ENCODE results near the gene TP63.

TP63 gene

GRCh38 chr3:189680723-189681122 lies 49.5 kb downstream of the TP63 start:
- no peak for TF ChIP-seq CTCF (conservative IDR thresholded peaks at IDR 0.05; ENCODE audit: low read depth, low read length)
- no peak for DNase-seq (ENCODE audit: low read depth)
- no peak overlapping the region for H3K4me3 ChIP-seq (ENCODE audit: low read length)

- no peak overlapping the region for H3K4me3 ChIP-seq (ENCODE audit: low read length)
- DNase-seq (ENCODE audit: low read depth), result no peak
- no peak for TF ChIP-seq CTCF (conservative IDR thresholded peaks at IDR 0.05; ENCODE audit: low read depth, low read length)
These were observed 52.5 kb downstream of the TP63 start for GRCh38 chr3:189683546-189684255.

GRCh38 chr3:189684317-189684716 lies 53.1 kb downstream of the TP63 start:
- TF ChIP-seq CTCF (conservative IDR thresholded peaks at IDR 0.05; ENCODE audit: low read depth, low read length), result no peak
- no peak overlapping the region for H3K4me3 ChIP-seq (ENCODE audit: low read length)
- no peak for DNase-seq (ENCODE audit: low read depth)

- no peak for TF ChIP-seq CTCF (conservative IDR thresholded peaks at IDR 0.05; ENCODE audit: low read depth, low read length)
- H3K4me3 ChIP-seq (ENCODE audit: low read length), result no peak overlapping the region
- no peak for DNase-seq (ENCODE audit: low read depth)
These were observed 54.1 kb downstream of the TP63 start for GRCh38 chr3:189685291-189685690.

- no peak for DNase-seq (ENCODE audit: low read depth)
- no peak overlapping the region for H3K4me3 ChIP-seq (ENCODE audit: low read length)
- no peak for TF ChIP-seq CTCF (conservative IDR thresholded peaks at IDR 0.05; ENCODE audit: low read depth, low read length)
These were observed 54.7 kb downstream of the TP63 start for GRCh38 chr3:189685860-189686259.

GRCh38 chr3:189687475-189687874 lies 56.3 kb downstream of the TP63 start:
- H3K4me3 ChIP-seq (ENCODE audit: low read length), result no peak overlapping the region
- DNase-seq (ENCODE audit: low read depth), result no peak
- no peak for TF ChIP-seq CTCF (conservative IDR thresholded peaks at IDR 0.05; ENCODE audit: low read depth, low read length)

- no peak for TF ChIP-seq CTCF (conservative IDR thresholded peaks at IDR 0.05; ENCODE audit: low read depth, low read length)
- H3K4me3 ChIP-seq (ENCODE audit: low read length), result no peak overlapping the region
- DNase-seq (ENCODE audit: low read depth), result no peak
These were observed 57.1 kb downstream of the TP63 start for GRCh38 chr3:189688262-189688661.

Data from retinal pigment epithelial cell (primary cell).